RWPE2 (cell line): ENCODE results near the gene LPCAT1.

Experiments used
- ATAC-seq: fragments of 200-7000 bp; cut with Tn5 transposase; 3 replicates; pipeline ENCODE4 v1.9.1; 2021; ENCODE audit warnings: low read depth
- DNase-seq: peaks from one replicate; pipeline ENCODE4 v3.0.0-alpha.2; 2020; ENCODE audit warnings: low spot score
- H3K27ac ChIP-seq: fragments of 450-650 bp; 2 replicates; pipeline ENCODE4 v1.5.1; 2017; ENCODE audit warnings: mild to moderate bottlenecking; ENCODE audit not compliant: poor library complexity, severe bottlenecking
- H3K27me3 ChIP-seq: fragments of 250-450 bp; sonication (Bioruptor Pico); 2 replicates; pipeline ENCODE4 v1.5.1; 2021; ENCODE audit warnings: mild to moderate bottlenecking, moderate library complexity; ENCODE audit not compliant: insufficient read depth, poor library complexity, severe bottlenecking
- H3K36me3 ChIP-seq: fragments of 250-450 bp; sonication (Bioruptor Pico); 2 replicates; pipeline ENCODE4 v1.5.1; 2020; ENCODE audit warnings: low read depth, mild to moderate bottlenecking, moderate library complexity
- H3K4me1 ChIP-seq: fragments of 250-450 bp; sonication (Bioruptor Pico); 2 replicates; pipeline ENCODE4 v1.5.1; 2021; ENCODE audit warnings: mild to moderate bottlenecking, moderate library complexity; ENCODE audit not compliant: insufficient read depth, poor library complexity, severe bottlenecking
- H3K4me3 ChIP-seq: fragments of 250-450 bp; sonication (Bioruptor Pico); 2 replicates; pipeline ENCODE4 v1.5.1; 2021; ENCODE audit warnings: mild to moderate bottlenecking, moderate library complexity; ENCODE audit not compliant: severe bottlenecking
- H3K9me3 ChIP-seq: fragments of 250-450 bp; sonication (Bioruptor Pico); 2 replicates; pipeline ENCODE4 v1.5.1; 2021; ENCODE audit warnings: mild to moderate bottlenecking, moderate library complexity; ENCODE audit not compliant: severe bottlenecking
- CTCF ChIP-seq: fragments of 450-650 bp; IDR thresholded peaks from one replicate; pipeline ENCODE4 v1.5.1; 2017; ENCODE audit warnings: mild to moderate bottlenecking, moderate library complexity; ENCODE audit not compliant: poor library complexity, severe bottlenecking

Gene LPCAT1

GRCh38 chr5:1502737-1503120, 21.0 kb downstream of the LPCAT1 start:
- no peaks in the 10 kb centered on the region for H3K4me1 ChIP-seq
- TF ChIP-seq CTCF: no peak
- no peak overlapping the region for H3K27ac ChIP-seq
- no peak overlapping the region for H3K4me3 ChIP-seq
- no peak for DNase-seq
- no peak for ATAC-seq
- peaks cover 47% of the 10 kb centered on the region for H3K36me3 ChIP-seq
- no peaks in the 10 kb centered on the region for H3K27me3 ChIP-seq
- no peaks in the 10 kb centered on the region for H3K9me3 ChIP-seq

- ATAC-seq: peak; percentile 58
- Histone ChIP-seq H3K36me3 (peaks cover 43% of the 10 kb centered on the region), H3K4me3 (no peak overlapping the region), H3K9me3 (no peaks in the 10 kb centered on the region), H3K27me3 (no peaks in the 10 kb centered on the region), H3K27ac (no peak overlapping the region), H3K4me1 (no peaks in the 10 kb centered on the region)
- TF ChIP-seq CTCF: no peak
- DNase-seq: no peak
Measured at GRCh38 chr5:1502046-1502736, 21.6 kb downstream of the LPCAT1 start.

- Histone ChIP-seq H3K27ac (no peak overlapping the region), H3K9me3 (no peaks in the 10 kb centered on the region), H3K27me3 (no peaks in the 10 kb centered on the region), H3K4me3 (no peak overlapping the region), H3K4me1 (no peaks in the 10 kb centered on the region), H3K36me3 (peaks cover 47% of the 10 kb centered on the region)
- no peak for TF ChIP-seq CTCF
- ATAC-seq: no peak
- DNase-seq: no peak
Measured at GRCh38 chr5:1501372-1502045, 22.3 kb downstream of the LPCAT1 start.

GRCh38 chr5:1500411-1501091, 23.2 kb downstream of the LPCAT1 start:
- Histone ChIP-seq H3K36me3 (peaks cover 50% of the 10 kb centered on the region), H3K4me1 (no peaks in the 10 kb centered on the region), H3K27ac (no peak overlapping the region), H3K27me3 (no peaks in the 10 kb centered on the region), H3K4me3 (no peak overlapping the region), H3K9me3 (no peaks in the 10 kb centered on the region)
- no peak for TF ChIP-seq CTCF
- DNase-seq (no peak), ATAC-seq (no peak)
